Lower leg skin (tissue), 3 donors: Measurements from ENCODE around the gene MAP2.

Source experiments
- CTCF ChIP-seq, 3 donors: fragments of 450-650 bp; IDR thresholded peaks; one replicate each; pipeline ENCODE4 v1.5.1; 2016; ENCODE audit warnings: antibody characterized with exemption in 3 of 3, mild to moderate bottlenecking in 3 of 3, moderate library complexity in 2 of 3
- POLR2A ChIP-seq, 2 donors: fragments of 450-650 bp; IDR thresholded peaks; one replicate each; pipeline ENCODE4 v1.6.1; 2016 to 2017; ENCODE audit warnings: antibody characterized with exemption in 2 of 2, mild to moderate bottlenecking in 1 of 2, moderate library complexity in 1 of 2

GRCh38 chr2:209411296-209411695, 12.6 kb upstream of the MAP2 start:
- TF ChIP-seq CTCF (IDR thresholded peaks at IDR 0.05) (no peak), POLR2A (IDR thresholded peaks at IDR 0.05) (no peak)
